T-helper 2 cell treated with Interferon-gamma antibody and Interleukin-4, amounts not matched to agents 100 ng/mL and 5 ng/mL, for 36 hours (primary cell): Measurements from ENCODE around the gene KLHDC4. TPM values are rescaled to one million over a fixed set of nuclear protein-coding genes. Genes with fewer than 3 reads are reported as not detected.
"Not testable (repeated sequence)": the region's sequence is repeated elsewhere in the genome, so short reads cannot be mapped to it uniquely, and the experiment has no call there.

ENCODE experiments used
- intact Hi-C: fragments of 100-400 bp; cut with micrococcal nuclease; formaldehyde crosslinking; loops from one replicate; pipeline ENCODE4 v1.15.1; 2023
- total RNA-seq: library from RNA; stranded (reverse); gene quantifications from 2 replicates; pipeline ENCODE4 v1.2.3, GENCODE V29; 2022

KLHDC4 gene
- total RNA-seq, 1 donor from 2014 or later = 83.6 TPM

- intact Hi-C loops = no loop called here
Observed at GRCh38 chr16:87721622-87722585, 43.9 kb downstream of the KLHDC4 start.

DNA sequence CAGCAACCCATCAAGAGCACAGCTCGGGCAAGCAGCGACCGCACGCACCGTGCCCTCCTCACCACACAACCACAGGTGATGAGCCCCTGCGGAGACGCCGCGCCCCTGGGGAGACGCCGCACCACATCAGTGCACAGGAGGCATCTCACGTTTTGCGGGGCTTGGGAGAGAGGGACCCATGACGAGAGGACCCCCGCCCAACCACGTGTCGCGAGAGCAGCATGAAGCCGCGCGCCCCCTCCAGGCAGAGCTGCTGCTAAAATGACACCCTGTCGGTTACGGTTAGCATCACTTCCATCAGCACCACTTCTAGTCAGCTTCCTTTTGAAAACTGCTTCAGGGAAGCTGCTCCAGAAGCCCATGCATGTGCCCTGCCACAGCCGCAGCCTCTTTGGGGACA, 45.3 kb downstream of the KLHDC4 start:
- intact Hi-C loops = no loop called here

DNA sequence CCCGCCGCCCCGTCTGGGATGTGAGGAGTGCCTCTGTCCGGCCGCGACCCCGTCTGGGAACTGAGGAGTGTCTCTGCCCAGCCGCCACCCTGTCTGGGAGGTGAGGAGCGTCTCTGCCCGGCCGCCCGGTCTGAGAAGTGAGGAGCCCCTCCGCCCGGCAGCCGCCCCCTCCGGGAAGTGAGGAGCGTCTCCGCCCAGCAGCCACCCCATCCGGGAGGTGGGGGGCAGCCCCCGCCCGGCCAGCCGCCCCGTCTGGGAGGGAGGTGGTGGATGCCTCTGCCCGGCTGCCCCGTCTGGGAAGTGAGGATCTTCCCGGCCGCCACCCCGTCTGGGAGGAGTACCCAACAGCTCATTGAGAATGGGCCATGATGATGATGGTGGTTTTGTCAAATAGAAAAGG, 47.0 kb downstream of the KLHDC4 start:
- intact Hi-C loops = not testable (repeated sequence)

- intact Hi-C loops = no loop called here
Observed at GRCh38 chr16:87715658-87716057, 50.1 kb downstream of the KLHDC4 start.

GRCh38 chr16:87715231-87715630, 50.6 kb downstream of the KLHDC4 start:
- intact Hi-C loops = no loop called here

DNA sequence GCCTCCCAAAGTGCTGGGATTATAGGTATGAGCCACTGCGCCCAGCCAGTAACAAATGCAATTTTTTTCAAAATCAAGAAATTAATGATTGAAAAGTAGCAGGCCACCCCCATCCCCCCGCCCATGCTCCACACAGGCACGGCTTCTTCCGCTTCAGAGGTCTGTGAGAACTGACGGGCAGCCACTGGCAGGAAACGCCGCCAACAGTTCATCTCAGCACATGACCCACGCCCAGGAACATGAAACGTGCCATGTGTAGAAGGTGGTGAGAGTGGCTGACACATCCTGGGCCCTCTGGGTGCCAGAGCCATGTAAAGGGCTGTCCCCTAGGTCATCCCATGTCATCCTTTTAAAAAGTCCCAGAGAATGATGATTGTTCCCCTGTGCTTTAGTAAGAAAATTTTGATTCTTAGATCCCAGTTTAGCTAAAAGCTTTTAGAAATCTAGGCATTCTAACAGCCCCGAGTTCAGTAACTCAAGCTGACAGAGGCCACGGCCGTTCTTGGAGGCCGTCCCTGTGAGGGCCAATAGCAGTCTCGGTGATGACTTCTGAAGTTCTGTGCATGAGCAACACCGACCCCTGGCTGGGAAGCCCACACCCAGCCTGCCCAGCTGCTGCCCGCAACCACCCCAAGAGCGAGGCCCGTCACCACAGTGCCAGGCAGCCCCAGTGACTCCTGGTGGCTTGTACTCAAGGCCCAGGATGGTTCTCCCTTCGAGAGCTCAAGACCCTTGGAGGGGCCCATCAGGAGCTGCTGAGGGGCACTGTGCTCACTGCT, 52.1 kb downstream of the KLHDC4 start:
- intact Hi-C loops = no loop called here

DNA sequence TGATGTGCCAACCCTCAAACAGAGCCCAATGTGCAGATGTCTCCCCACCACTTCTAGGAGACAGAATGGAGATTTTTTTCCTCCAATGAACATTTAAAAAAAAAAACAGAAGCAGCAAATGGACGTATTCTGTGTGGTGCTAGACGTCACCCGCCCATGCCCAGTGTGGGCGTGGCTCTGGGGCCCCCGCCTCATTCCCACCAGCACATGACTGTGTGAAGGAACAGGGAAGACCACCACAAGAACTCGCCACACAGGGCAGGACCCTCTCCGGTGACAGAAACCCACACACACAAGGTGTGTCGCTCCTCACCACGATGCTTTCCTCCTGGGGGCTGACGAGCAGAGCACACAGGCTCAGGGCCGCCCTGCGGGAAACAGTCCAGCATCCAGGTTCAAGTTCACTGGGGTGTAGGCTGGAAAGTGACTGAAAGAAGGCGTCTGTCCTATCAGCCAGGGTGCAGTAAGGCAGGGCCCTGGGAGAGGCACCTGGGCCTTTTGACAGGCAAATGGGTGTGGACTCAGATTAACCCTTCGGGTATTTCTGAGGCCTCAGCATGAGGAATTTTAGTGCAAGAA, 53.5 kb downstream of the KLHDC4 start:
- intact Hi-C loops = no loop called here

DNA sequence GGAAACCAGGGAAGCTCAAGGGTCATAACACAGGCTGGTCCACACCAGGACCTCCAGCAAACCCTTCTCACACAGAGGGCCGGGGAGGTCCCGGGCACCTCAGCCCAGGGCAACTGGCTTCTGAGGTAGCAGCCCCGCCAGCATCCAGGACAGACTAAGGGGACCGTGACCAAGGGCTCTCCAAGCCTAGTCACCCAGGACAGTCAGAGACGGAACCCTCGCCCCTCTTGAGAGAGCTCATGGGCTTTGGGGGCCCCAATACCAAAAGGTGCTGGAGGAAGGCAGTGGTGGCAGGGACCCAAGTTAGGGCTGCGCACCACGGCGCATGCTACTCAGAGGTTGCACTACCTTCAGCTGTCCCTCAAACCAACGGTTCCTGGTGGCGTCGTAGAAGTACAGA, 54.9 kb downstream of the KLHDC4 start:
- intact Hi-C loops = no loop called here

DNA sequence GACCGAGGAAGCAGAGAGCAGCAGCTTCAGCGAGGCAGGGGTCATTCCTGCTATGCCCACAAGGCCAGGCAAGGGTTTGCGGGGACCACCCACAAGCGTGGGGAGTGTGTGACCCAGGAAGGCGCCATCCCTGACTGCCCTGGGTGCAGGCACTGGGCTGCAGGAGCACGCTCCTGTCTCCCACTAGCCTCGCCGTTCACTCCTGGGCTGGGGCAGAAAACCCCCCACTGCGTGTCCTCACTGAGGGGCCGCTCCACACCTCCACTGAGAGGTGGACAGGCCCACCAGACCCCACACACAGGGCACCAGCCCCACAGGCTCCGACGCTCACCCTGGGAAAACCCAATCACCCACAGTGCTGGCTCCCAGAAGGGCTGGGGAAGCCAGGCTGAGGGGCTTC, 56.1 kb downstream of the KLHDC4 start:
- intact Hi-C loops = no loop called here

GRCh38 chr16:87708881-87709638, 56.7 kb downstream of the KLHDC4 start:
- intact Hi-C loops = no loop called here

DNA sequence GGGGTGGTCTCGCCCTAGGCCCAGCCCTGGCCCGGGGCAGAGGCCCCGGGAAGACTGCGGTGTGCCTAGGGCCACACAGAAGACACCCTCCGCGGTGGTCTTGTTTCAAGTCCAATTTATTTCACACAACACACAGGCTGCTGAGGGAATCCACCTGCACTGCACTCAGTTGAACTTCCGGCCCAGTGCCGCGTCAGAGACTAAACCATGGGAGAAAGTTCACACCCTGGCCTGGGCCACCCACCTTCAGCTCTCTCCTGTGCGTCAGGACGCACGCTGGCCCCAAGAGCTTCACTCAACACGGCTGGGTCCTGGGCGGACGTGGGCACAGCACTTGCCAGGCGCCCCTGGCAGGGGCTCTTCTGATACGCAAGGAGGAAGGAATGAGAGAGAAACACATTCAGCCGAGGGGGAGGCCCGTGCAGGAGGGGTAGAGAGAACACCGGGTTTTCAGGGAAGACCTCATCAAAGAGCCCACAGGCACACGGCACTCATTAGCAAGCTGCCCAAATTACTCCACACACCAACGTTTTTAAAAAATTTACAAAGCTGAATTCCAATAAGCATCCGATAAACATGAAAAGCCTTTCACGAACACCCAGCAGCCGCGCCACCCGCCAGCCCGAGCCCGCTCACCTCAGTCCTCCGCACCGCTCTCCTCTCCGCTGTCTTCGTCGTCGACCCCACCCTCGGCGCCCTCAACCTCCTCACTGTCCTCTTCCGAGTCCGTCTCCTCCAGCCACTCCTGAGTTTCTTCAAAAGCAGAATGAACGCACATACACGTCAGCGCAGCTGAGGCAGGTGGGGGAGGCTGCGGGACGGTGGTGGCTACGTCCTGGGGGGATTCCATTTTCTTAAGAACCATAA, 57.8 kb downstream of the KLHDC4 start:
- intact Hi-C loops = no loop called here

GRCh38 chr16:87707097-87707496, 58.7 kb downstream of the KLHDC4 start:
- intact Hi-C loops = no loop called here

- intact Hi-C loops = no loop called here
Observed at GRCh38 chr16:87706278-87707000, 59.3 kb downstream of the KLHDC4 start.

- intact Hi-C loops = no loop called here
Observed at GRCh38 chr16:87705771-87706277, 60.0 kb downstream of the KLHDC4 start.

DNA sequence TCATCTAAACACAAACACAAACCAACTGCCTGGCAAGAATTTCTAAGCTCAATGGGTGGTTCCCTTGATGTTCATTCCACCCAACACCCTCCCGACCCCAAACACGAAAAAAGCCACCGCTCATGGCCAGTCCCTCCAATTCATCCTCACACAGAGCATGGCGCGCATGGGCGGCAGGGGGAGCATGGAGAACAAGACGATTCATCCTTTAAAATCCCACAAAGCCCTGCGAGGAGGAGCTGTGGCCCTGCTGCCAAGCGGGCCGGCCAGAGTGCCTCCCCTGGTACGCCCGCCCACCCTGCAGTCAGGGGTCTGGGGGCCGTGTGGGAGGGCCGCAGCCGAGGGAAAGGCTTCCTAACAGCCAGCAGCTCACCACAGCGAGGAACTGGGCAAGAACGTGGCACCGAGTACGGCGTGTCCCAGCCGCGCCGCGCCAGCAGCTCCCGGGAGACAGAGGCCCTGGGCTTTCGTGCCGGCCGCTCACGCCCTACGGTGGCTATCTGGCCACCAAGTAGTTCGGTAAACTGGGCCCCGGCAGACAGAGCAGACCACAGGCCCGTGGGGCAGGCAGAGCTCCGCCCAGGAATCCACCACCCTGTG, 60.9 kb downstream of the KLHDC4 start:
- intact Hi-C loops = no loop called here

GRCh38 chr16:87703835-87704375, 61.9 kb downstream of the KLHDC4 start:
- intact Hi-C loops = no loop called here

- intact Hi-C loops = no loop called here
Observed at GRCh38 chr16:87703071-87703470, 62.7 kb downstream of the KLHDC4 start.

- intact Hi-C loops = no loop called here
Observed at GRCh38 chr16:87702325-87702811, 63.4 kb downstream of the KLHDC4 start.
